Measurements from ENCODE around the gene EIF4E.
"Not testable (repeated sequence)": the region's sequence is repeated elsewhere in the genome, so short reads cannot be mapped to it uniquely, and the experiment has no call there.

Gene EIF4E

GRCh38 chr4:98873059-98873458 is 55.9 kb downstream of the EIF4E start:
- TF ChIP-seq POLR2A (IDR thresholded peaks at IDR 0.05; ENCODE audit: low read depth, low read length) = no peak
- peak; percentile 20 for FAIRE-seq
- DNase-seq (ENCODE audit: insufficient read length, low spot score) = no peak

GRCh38 chr4:98872120-98872906 is 56.6 kb downstream of the EIF4E start:
- DNase-seq (ENCODE audit: insufficient read length, low spot score) = not testable (repeated sequence)

DNA sequence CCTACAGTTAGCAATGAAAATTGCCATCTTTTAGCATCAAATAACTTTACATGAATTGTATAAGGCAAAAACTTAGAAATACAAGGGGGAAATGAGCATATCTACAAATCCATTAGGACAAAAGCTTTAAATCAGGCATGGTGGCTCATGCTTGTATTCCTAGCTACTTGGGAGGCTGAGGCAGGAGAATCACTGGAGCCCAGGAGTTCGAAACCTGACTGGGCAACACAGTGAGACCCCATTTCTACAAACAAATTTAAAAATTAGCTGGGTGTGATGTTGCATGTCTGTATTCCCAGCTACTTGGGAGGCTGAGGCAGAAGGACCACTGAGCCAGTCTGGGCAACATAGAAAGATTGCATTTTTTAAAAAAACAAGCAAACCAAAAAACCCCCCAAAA is 61.3 kb downstream of the EIF4E start:
- DNase-seq (ENCODE audit: insufficient read length, low spot score) = no peak
- TF ChIP-seq POLR2A (IDR thresholded peaks at IDR 0.05; ENCODE audit: low read depth, low read length) = no peak
- FAIRE-seq = no peak

More at GRCh38 chr4:98872120-98872906, 56.6 kb downstream of the EIF4E start:
- not testable (repeated sequence) for FAIRE-seq

DNA sequence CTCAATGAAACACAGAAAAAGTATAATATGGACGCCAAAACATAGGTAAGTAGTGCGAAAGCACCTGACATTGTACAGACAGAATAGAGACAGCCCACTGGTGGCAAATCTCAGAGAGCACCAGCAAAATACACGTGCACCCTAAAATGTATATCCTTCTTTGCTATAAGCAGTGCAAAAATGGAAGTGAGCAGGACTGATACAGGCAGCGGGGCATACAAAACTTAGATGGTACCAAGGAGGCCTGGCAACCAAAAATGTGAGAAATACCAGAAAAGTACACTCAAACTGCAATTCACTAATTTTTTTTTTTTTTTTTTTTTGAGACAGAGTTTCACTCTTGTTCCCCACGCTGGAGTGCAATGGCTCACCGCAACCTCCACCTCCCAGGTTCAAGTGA is 63.9 kb downstream of the EIF4E start:
- DNase-seq (ENCODE audit: insufficient read length, low spot score) = no peak
- no peak for FAIRE-seq
- TF ChIP-seq POLR2A (IDR thresholded peaks at IDR 0.05; ENCODE audit: low read depth, low read length) = no peak

DNA sequence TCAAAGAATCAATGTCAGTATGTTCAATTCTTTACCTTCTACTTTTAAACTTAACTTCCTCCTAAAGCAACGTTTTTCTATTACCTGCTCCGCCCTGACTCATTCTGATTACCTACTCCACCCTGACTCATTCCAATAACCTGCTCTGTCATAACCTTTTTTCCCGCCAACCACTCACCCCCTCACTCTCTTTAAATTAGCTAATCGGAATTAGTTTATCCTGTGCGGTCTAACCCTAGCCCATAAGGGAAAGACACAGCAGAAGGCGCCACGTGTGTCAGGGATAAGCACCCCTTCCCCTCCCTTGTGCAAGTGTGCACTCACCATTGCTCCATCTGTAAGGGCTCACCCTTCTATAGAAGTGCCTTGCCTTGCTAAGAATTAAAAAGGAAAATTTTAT is 64.4 kb downstream of the EIF4E start:
- no peak for FAIRE-seq
- DNase-seq (ENCODE audit: insufficient read length, low spot score) = no peak
- no peak for TF ChIP-seq POLR2A (IDR thresholded peaks at IDR 0.05; ENCODE audit: low read depth, low read length)

GRCh38 chr4:98862371-98862770 is 66.6 kb downstream of the EIF4E start:
- FAIRE-seq = no peak
- TF ChIP-seq POLR2A (IDR thresholded peaks at IDR 0.05; ENCODE audit: low read depth, low read length) = no peak
- DNase-seq (ENCODE audit: insufficient read length, low spot score) = no peak

GRCh38 chr4:98861100-98861884 is 67.6 kb downstream of the EIF4E start:
- FAIRE-seq (no peak), DNase-seq (ENCODE audit: insufficient read length, low spot score) (no peak)
- no peak for TF ChIP-seq POLR2A (IDR thresholded peaks at IDR 0.05; ENCODE audit: low read depth, low read length)

DNA sequence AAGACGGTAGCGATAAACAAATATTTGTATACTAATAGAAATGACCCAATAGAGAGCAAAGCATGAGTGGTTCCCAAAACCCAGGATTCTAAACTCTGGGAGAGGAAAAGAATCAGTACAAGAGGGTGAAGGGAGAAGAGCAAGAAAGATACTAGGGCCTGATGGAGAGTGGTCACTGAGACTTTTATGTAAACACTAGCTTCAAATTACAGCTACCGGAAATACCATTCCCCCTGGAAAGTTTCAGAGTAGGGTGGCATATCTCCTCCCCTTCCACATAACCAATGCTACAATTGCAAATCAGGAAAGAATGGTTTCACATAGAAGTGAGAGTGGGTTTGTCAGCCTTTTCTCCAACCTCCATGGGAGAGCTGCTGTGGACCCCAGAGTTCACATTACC is 77.1 kb downstream of the EIF4E start:
- no peak for DNase-seq (ENCODE audit: insufficient read length, low spot score)
- no peak for FAIRE-seq
- TF ChIP-seq POLR2A (IDR thresholded peaks at IDR 0.05; ENCODE audit: low read depth, low read length) = no peak

DNA sequence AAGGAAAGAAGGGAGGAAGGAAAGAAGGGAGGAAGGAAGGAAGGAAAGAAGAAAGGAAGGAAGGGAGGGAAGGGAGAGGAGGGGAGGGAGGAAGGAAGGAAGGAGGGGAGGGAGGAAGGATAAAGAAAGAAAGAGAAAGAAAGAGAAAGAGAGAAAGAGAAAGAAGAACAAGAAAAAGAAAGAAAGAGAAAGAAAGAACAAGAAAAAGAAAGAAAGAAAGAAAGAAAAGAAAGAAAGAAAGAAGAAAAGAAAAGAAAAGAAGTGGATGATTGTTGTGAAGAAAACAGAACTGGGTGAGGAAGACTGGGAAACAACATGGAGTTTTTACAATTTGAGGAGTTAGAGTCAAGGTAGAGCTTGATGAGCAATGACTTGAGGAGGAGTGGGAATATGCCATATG is 78.0 kb downstream of the EIF4E start:
- no peak for FAIRE-seq
- no peak for DNase-seq (ENCODE audit: insufficient read length, low spot score)
- no peak for TF ChIP-seq POLR2A (IDR thresholded peaks at IDR 0.05; ENCODE audit: low read depth, low read length)

- DNase-seq (ENCODE audit: insufficient read length, low spot score) (no peak), FAIRE-seq (no peak)
- TF ChIP-seq POLR2A (IDR thresholded peaks at IDR 0.05; ENCODE audit: low read depth, low read length) = no peak
These were observed 80.5 kb downstream of the EIF4E start for GRCh38 chr4:98848448-98848847.

GRCh38 chr4:98845960-98846359 is 83.0 kb downstream of the EIF4E start:
- TF ChIP-seq POLR2A (IDR thresholded peaks at IDR 0.05; ENCODE audit: low read depth, low read length) = no peak
- DNase-seq (ENCODE audit: insufficient read length, low spot score) (no peak), FAIRE-seq (no peak)

DNA sequence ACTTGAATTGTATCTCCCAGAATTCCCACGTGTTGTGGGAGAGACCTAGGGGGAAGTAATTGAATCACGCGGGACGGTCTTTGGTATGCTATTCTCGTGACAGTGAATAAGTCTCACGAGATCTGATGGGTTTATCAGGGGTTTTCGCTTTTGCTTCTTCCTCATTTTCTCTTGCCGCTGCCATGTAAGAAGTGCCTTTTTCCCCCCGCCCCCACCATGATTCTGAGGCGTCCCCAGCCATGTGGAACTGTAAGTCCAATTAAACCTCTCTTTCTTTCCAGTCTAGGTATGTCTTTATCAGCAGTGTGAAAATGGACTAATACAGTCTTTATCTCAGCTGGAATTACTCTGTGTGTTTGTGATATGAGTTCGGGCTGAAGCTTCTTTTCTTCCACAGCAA is 86.0 kb downstream of the EIF4E start:
- not testable (repeated sequence) for FAIRE-seq; DNase-seq (ENCODE audit: insufficient read length, low spot score)

- FAIRE-seq (no peak), DNase-seq (ENCODE audit: insufficient read length, low spot score) (peak; percentile 3)
- TF ChIP-seq POLR2A (IDR thresholded peaks at IDR 0.05; ENCODE audit: low read depth, low read length) = no peak
These were observed 89.8 kb downstream of the EIF4E start for GRCh38 chr4:98838977-98839618.

- no peak for FAIRE-seq
- TF ChIP-seq POLR2A (IDR thresholded peaks at IDR 0.05; ENCODE audit: low read depth, low read length) = no peak
- no peak for DNase-seq (ENCODE audit: insufficient read length, low spot score)
These were observed 90.4 kb downstream of the EIF4E start for GRCh38 chr4:98838531-98838930.
